ENCODE measurements around the gene NRIP3.

Gene NRIP3

GRCh38 chr11:8971196-8971923 is 32.4 kb downstream of the NRIP3 start:
- Histone ChIP-seq H3K9me3 (ENCODE audit: control insufficient read depth, insufficient read depth, low read length) (no peaks in the 10 kb centered on the region), H3K36me3 (ENCODE audit: control insufficient read depth, low read length) (no peaks in the 10 kb centered on the region), H3K27me3 (ENCODE audit: control insufficient read depth, low read length) (no peaks in the 10 kb centered on the region), H3F3A (ENCODE audit: control insufficient read depth, insufficient read depth) (no peaks in the 10 kb centered on the region), H3K4me2 (ENCODE audit: low read length) (no peak overlapping the region), H4K20me1 (ENCODE audit: control insufficient read depth, insufficient read depth, low read depth, low read length) (no peaks in the 10 kb centered on the region), H3K79me2 (ENCODE audit: control insufficient read depth, low read length) (no peaks in the 10 kb centered on the region), H3K27ac (ENCODE audit: low read depth, low read length) (no peak overlapping the region), H3K4me1 (ENCODE audit: control insufficient read depth, low read length) (no peaks in the 10 kb centered on the region), H3K9me2 (replicated peaks; ENCODE audit: control insufficient read depth, low read length) (no peaks in the 10 kb centered on the region), H3K4me3 (ENCODE audit: low read length) (no peak overlapping the region)
- no peak for TF ChIP-seq EZH2phosphoT487 (IDR thresholded peaks at IDR 0.05; ENCODE audit: borderline replicate concordance, low read length)
- no peak for TF ChIP-seq CTCF (IDR thresholded peaks at IDR 0.05; ENCODE audit: low read depth, low read length, poor library complexity, severe bottlenecking)

GRCh38 chr11:8967184-8967583 is 36.6 kb downstream of the NRIP3 start:
- Histone ChIP-seq H3F3A (ENCODE audit: control insufficient read depth, insufficient read depth) (no peaks in the 10 kb centered on the region; the same call in 1 of the 2 replicates), H3K4me1 (ENCODE audit: control insufficient read depth, low read length) (peaks cover 19% of the 10 kb centered on the region), H3K36me3 (ENCODE audit: control insufficient read depth, low read length) (peaks cover 4% of the 10 kb centered on the region; the same call in 1 of the 2 replicates), H3K27me3 (ENCODE audit: control insufficient read depth, low read length) (no peaks in the 10 kb centered on the region), H3K4me2 (ENCODE audit: low read length) (no peak overlapping the region), H4K20me1 (ENCODE audit: control insufficient read depth, insufficient read depth, low read depth, low read length) (no peaks in the 10 kb centered on the region), H3K79me2 (ENCODE audit: control insufficient read depth, low read length) (peaks cover 28% of the 10 kb centered on the region), H3K4me3 (ENCODE audit: low read length) (no peak overlapping the region), H3K9me2 (replicated peaks; ENCODE audit: control insufficient read depth, low read length) (no peaks in the 10 kb centered on the region), H3K27ac (ENCODE audit: low read depth, low read length) (no peak overlapping the region), H3K9me3 (ENCODE audit: control insufficient read depth, insufficient read depth, low read length) (no peaks in the 10 kb centered on the region)
- TF ChIP-seq EZH2phosphoT487 (IDR thresholded peaks at IDR 0.05; ENCODE audit: borderline replicate concordance, low read length), result no peak
- TF ChIP-seq CTCF (IDR thresholded peaks at IDR 0.05; ENCODE audit: low read depth, low read length, poor library complexity, severe bottlenecking), result no peak

- Histone ChIP-seq H3K79me2 (ENCODE audit: control insufficient read depth, low read length) (peaks cover 50% of the 10 kb centered on the region), H3K4me2 (ENCODE audit: low read length) (peak within 1 kb of the TSS; percentile 80)
Observed at GRCh38 chr11:8964324-8965320, 39.2 kb downstream of the NRIP3 start, which contains the start of gene TMEM9B. TSS of gene TMEM9B (minus strand) at chr11:8964442. CDS start at chr11:8964313, 129 bp downstream.

More at GRCh38 chr11:8964324-8965320, 39.2 kb downstream of the NRIP3 start, which contains the start of gene TMEM9B:
- peak within 1 kb of the TSS; percentile 77 for H3K4me3 ChIP-seq (ENCODE audit: low read length)
- H3K9me3 ChIP-seq (ENCODE audit: control insufficient read depth, insufficient read depth, low read length), result no peaks in the 10 kb centered on the region
- H3K27ac ChIP-seq (ENCODE audit: low read depth, low read length), result peak within 1 kb of the TSS; percentile 45
- no peaks in the 10 kb centered on the region for H4K20me1 ChIP-seq (ENCODE audit: control insufficient read depth, insufficient read depth, low read depth, low read length)
- peaks cover 22% of the 10 kb centered on the region for H3K4me1 ChIP-seq (ENCODE audit: control insufficient read depth, low read length)
- peaks cover 7% of the 10 kb centered on the region for H3K36me3 ChIP-seq (ENCODE audit: control insufficient read depth, low read length)
- no peaks in the 10 kb centered on the region for H3K9me2 ChIP-seq (replicated peaks; ENCODE audit: control insufficient read depth, low read length)
- H3F3A ChIP-seq (ENCODE audit: control insufficient read depth, insufficient read depth), result no peaks in the 10 kb centered on the region; the same call in 1 of the 2 replicates
- H3K27me3 ChIP-seq (ENCODE audit: control insufficient read depth, low read length), result no peaks in the 10 kb centered on the region
- TF ChIP-seq CTCF (IDR thresholded peaks at IDR 0.05; ENCODE audit: low read depth, low read length, poor library complexity, severe bottlenecking) (no peak), EZH2phosphoT487 (IDR thresholded peaks at IDR 0.05; ENCODE audit: borderline replicate concordance, low read length) (no peak)

Measured in DOHH2 (cell line).